Renal cortical epithelial cell (primary cell): Measurements from ENCODE around the gene ZNF581. TPM values are rescaled to one million over a fixed set of nuclear protein-coding genes. Genes with fewer than 3 reads are reported as not detected.

Experiments used
- DNase-seq: peaks from one replicate; pipeline ENCODE4 v3.0.0-alpha.2; 2011; ENCODE audit warnings: low read depth
- total RNA-seq: library from RNA; depleted of rRNA; stranded (reverse); fragments of >200 nt; gene quantifications from 2 replicates; pipeline ENCODE4 v1.2.3, GENCODE V29; 2014

ZNF581 gene
- total RNA-seq, 1 donor from 2014 or later = 17.3 TPM

DNA sequence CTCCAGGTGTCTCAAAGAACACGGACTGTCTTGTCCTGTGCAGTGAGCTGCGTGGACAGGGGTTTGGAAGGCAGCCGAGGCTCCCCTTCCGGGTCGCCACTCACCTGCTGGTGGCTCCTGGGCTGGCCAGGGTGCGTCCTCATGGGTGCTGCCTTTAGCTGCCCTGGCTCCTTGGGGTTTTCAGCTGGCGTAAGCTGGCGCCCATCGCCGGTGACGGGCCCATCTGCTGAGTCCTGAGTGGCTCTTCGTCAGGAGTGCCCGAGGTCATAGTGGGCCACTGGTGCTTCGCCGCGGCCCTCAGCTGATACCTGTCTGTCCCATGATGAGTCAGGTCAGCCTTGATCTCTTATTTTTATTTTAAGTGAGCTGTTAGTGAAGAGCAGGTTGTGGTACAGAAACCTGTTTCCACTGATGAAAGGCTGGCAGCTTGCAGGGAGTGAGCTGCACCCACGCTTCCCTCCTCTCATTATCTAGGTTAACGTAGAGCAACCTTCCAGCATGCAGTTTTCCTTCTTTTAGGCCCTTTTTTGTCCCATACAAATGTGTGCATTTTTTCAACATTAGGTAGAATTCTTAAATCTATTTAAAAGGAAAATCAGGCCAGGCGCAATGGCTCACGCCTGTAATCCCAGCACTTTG, 50.0 kb downstream of the ZNF581 start:
- no peak for DNase-seq

DNA sequence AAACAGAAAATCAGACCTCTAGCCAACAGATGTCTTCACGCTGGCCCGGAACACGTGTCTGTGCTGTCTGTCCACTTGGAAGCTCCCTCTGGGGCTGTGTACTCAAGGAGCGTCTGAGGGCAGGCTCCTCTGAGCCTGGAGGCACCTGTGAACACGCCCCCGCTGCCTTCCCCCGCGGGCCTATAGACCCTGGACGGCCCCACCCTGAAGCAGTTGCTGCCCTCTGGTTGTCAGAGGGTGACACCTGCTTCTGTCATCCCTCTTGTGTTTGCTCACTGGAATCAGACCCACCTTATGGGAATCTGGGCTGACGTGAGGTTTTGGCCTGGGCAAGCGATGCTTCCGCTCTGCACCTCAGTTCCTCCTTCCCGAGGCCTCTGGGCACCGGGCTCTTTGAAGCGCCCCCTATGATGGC, 50.8 kb downstream of the ZNF581 start:
- no peak for DNase-seq

DNA sequence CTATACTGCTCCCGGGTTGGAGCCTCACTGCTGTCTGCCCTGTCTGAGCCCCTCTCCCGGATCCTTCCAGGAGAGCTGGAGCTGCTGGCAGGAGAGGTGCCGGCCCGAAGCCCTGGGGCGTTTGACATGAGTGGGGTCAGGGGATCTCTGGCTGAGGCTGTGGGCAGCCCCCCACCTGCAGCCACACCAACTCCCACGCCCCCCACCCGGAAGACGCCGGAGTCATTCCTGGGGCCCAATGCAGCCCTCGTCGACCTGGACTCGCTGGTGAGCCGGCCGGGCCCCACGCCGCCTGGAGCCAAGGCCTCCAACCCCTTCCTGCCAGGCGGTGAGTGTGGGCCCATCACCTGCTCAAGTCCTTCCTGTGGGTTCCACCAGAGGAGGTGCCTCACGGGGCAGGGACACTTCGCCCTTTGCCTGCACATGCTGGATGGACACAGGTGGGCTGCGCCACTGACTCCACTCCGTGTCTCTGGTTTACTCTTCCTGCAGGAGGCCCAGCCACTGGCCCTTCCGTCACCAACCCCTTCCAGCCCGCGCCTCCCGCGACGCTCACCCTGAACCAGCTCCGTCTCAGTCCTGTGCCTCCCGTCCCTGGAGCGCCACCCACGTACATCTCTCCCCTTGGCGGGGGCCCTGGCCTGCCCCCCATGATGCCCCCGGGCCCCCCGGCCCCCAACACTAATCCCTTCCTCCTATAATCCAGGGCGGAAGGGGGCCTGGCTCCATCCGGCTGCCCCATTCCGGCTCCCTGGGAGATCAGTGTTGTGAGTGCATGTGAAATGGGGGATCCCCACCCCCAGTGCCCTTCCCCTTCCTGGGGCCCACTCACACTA, 51.4 kb downstream of the ZNF581 start:
- no peak for DNase-seq

Other genes starting within 250 kb of the ZNF581 start
- 13.6 and 45.3 TPM in 2 replicates for gene UBE2S, start 235.9 kb upstream of the ZNF581 start, total RNA-seq
- gene SHISA7, start 200.3 kb upstream of the ZNF581 start, total RNA-seq = not detected in 2 replicates
- gene ISOC2, start 182.0 kb upstream of the ZNF581 start, total RNA-seq = 64.3 and 69.8 TPM in 2 replicates
- not detected in 2 replicates for gene C19orf85, start 178.9 kb upstream of the ZNF581 start, total RNA-seq
- 3.5 and 6.0 TPM in 2 replicates for gene ZNF628, start 167.0 kb upstream of the ZNF581 start, total RNA-seq
- gene NAT14, start 158.5 kb upstream of the ZNF581 start, total RNA-seq = 21.2 and 39.4 TPM in 2 replicates
- 5.0 and 69.4 TPM in 2 replicates for gene SSC5D, start 155.2 kb upstream of the ZNF581 start, total RNA-seq
- 2.1 TPM in 1 of 2 replicates, not detected in the other for gene SBK2, start 106.5 kb upstream of the ZNF581 start, total RNA-seq
- not detected in 2 replicates for gene SBK3, start 98.1 kb upstream of the ZNF581 start, total RNA-seq
- 3.1 and 12.4 TPM in 2 replicates for gene ZNF579, start 62.8 kb upstream of the ZNF581 start, total RNA-seq
- 4.2 and 7.4 TPM in 2 replicates for gene FIZ1, start 44.1 kb upstream of the ZNF581 start, total RNA-seq
- gene ZNF524, start 43.4 kb upstream of the ZNF581 start, total RNA-seq = 8.3 and 9.3 TPM in 2 replicates
- gene ZNF865, start 38.0 kb upstream of the ZNF581 start, total RNA-seq = 1.0 and 5.8 TPM in 2 replicates
- gene ZNF784, start 19.1 kb upstream of the ZNF581 start, total RNA-seq = 3.5 and 7.0 TPM in 2 replicates
- 0.52 and 5.8 TPM in 2 replicates for gene ZNF580, start 2.6 kb upstream of the ZNF581 start, total RNA-seq
- 3.0 and 13.4 TPM in 2 replicates for gene CCDC106, start 4.6 kb downstream of the ZNF581 start, total RNA-seq
- gene U2AF2, start 11.4 kb downstream of the ZNF581 start, total RNA-seq = 69.6 and 140 TPM in 2 replicates
- gene EPN1, start 31.6 kb downstream of the ZNF581 start, total RNA-seq = 42.4 and 248 TPM in 2 replicates
- gene NLRP9, start 94.8 kb downstream of the ZNF581 start, total RNA-seq = not detected in 2 replicates
- gene RFPL4A, start 115.4 kb downstream of the ZNF581 start, total RNA-seq = not detected in 2 replicates
- 0.87 TPM in 1 of 2 replicates, not detected in the other for gene RFPL4AL1, start 125.5 kb downstream of the ZNF581 start, total RNA-seq
- gene NLRP11, start 188.3 kb downstream of the ZNF581 start, total RNA-seq = not detected in 2 replicates
- gene NLRP4, start 192.9 kb downstream of the ZNF581 start, total RNA-seq = not detected in 2 replicates